ENCODE measurements around the gene RALGAPA2.
A peak's percentile ranks its signal among the peaks of the same experiment; 100 is the strongest.

RALGAPA2 gene

DNA sequence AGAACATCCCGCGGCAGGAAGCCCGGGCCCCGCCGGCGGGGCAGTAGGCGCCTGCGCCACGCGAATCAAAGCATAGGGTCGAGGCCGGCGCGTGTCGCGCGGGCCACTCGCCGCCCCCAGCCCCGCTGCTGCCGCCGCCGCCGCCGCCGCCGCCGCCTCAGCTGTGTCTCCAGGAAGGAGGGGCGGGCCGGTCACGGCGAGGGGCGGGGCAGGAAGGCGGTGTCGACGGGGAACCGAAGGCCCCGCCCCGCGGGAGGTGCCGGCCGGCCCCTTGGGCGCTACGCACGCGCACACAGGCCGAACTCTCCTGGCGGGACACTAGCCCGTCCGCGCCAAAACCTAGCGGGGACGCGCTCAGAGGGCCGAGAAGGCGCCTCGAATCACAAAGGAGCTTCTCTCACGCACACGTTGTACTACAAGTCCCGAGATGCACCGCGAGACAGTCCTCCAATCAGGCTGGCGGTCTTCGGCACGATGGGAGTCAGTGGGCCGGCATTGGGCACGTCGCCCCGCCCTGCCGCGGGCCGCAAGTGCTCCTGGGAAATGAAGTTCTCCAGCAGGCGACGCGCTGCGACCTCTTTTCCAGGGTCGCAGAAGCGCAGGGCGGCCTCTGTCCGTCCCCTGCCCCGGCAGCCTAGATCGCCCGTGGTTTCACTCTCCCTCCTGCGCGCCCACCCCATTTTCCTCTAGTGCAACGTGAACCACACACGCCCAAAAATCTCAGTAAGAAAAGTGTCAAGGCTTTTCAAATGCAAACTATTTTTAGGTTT, at the start of gene RALGAPA2:
RALGAPA2 (minus strand) TSS at position 171 of the 770 bp plus-strand sequence; CDS start at position 7, 164 bp downstream.
- DNase-seq, result peak; percentile 98

DNA sequence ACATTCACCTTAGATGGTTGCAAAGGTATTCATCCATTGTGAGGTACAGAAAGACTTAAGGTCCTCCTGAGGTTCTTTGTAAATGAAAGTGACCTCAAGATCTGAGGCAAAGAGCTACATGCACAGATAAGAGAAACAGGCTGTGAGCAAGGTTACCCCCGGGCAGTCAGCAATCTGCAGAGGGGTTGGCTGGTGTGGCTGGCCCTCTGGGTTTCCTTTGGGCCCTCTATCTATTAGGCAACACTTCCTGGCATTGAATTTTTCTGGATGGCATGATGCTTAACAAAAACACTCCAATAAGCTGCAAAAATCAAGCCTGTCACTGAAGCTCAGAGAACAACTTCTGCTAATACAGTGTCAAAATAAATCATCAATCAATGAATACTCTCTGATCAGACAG, 48.9 kb upstream of the RALGAPA2 start:
- DNase-seq, result no peak

DNA sequence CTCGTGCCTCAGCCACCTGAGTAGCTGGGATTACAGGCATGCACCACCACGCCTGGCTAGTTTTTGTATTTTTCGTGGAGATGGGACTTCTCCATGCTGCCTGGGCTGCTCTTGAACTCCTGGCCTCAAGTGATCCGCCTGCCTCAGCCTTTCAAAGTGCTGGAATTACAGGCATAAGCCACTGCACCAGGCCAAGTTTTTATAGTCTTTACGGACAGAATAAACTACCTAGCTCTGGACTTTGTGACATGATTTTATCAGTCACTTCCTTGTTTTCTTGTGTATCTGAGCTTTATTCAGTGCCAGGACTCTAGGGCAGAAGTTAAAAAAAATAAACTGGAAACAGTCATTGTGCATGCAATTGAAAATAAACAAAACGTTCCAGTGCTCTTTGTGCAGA, 46.7 kb upstream of the RALGAPA2 start:
- DNase-seq, result no peak

DNA sequence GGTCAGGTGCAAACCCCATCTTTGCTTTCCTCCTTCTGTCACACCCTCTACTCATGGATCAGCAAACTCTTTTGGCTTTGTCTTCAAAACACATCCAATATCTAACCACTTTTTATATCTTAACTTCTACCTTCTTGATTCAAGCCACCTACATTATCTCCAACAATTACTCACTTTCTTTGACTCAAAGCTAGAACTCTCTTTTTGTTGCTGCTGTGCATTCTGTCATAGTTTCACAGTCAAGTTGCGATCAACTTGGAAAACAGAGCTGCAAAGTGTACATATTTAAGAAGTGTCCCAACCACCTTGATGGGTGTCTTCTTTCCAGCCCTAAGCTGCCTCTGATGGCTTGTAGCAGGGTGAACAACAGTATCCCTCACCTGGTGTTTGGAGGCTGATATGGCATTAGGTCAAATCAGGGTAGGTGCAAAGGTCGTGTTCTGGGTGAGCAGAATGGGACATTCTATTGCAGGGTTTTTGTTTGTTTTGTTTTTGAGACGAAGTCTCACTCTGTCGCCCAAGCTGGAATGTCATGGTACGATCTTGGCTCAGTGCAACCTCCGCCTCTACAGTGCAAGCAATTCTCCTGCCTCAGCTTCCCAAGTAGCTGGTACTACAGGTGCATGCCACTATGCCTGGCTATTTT, 43.4 kb upstream of the RALGAPA2 start:
- DNase-seq, result no peak

DNA sequence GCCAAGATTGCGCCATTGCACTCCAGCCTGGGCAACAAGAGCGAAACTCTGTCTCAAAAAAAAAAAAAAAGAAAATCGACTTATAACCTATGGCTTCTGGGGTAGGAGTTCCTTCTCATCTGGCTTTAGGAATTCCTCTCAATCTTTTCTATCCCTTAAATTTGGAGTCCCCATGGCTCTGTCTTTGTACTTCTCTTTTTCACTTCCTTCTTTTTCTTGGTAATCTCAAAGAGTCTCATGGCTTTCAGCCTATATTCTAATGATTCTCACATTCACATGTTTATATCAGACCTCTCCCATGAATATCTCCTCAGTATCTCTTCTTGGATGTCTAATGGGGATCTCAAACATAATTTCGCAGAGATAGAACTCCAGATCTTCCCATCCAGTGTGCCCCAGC, 42.8 kb upstream of the RALGAPA2 start:
- no peak for DNase-seq

DNA sequence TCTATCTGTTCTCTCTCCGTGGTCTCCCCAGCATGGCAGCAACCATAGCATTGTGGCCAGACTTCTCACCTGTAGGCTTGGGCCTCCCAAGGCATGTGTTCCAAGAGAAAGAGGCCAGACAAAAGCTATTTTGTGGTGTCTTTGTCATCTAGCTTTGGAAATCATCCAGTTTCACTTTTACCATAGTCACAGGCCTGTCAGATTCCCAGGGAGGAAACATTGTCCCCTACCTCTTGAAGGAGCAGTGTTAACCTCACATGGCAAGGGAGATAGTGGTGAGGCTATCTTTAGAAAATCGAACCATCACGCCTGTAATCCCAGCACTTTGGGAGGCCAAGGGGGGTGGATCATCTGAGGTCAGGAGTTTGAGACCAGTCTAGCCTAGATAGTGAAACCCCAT, 42.3 kb upstream of the RALGAPA2 start:
- DNase-seq, result no peak

DNA sequence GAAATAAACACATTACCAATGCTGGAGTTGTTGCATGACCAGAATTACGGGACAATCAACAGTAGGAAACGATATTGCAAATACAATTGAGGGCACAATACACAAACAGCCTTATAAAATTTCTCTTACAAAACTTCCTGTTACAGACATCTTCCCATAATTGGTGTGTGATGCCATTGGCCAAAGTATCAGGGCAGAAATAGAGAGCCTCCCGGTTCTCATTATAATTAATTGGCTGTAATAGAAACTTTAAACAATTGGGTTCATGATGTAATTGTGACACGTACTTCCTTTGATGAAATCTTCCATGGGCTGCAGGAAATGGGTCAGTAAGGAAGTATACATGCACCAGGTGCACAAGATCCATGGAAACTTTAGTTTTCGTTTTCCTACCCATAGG, 40.3 kb upstream of the RALGAPA2 start:
- no peak for DNase-seq

DNA sequence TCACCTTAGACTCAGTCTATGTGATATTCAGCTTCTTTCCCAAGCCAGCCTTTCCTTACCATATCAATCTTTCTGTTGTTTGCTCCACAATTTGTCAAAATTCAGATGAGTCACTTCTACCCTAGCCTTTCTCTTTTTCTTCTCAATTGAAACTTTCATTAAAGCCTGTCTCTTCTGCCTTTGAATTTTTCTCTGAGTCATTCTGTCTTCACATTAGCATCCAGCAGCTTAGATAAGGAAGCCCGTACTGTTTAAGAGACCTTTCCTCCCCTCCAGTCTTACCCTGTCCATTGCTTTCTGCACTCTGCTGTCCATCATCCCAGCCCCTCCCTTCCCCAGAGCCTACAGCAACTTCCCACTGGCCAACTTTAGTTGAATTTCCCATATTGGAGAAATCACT, 34.9 kb upstream of the RALGAPA2 start:
- no peak for DNase-seq

DNA sequence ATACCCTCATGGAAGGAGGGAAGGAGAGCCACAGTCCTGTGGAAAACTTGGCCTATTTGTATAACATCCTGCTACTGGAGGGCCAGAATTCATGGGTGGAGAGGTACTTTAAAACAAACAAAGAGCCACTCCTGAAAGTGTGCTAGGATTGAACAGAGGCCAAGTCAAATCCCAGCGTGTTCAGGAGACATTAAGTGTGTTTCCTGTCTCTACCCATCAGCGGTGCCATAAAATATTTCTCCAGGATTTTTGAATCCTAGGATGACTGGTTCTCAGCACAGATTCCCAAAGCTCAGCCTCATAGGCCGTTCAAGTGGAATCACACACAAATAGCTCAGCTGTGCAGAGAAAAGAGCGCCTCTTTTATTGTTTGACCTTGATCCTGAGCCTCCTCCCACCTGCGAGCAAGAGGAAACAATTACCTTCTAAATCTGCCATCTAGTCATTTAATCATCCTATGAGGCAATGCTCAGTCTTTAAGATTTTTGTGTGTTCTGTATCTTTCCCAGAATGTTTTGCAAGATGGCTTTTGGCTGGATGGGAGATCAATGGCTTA, 31.8 kb upstream of the RALGAPA2 start:
- DNase-seq, result peak; percentile 92

DNA sequence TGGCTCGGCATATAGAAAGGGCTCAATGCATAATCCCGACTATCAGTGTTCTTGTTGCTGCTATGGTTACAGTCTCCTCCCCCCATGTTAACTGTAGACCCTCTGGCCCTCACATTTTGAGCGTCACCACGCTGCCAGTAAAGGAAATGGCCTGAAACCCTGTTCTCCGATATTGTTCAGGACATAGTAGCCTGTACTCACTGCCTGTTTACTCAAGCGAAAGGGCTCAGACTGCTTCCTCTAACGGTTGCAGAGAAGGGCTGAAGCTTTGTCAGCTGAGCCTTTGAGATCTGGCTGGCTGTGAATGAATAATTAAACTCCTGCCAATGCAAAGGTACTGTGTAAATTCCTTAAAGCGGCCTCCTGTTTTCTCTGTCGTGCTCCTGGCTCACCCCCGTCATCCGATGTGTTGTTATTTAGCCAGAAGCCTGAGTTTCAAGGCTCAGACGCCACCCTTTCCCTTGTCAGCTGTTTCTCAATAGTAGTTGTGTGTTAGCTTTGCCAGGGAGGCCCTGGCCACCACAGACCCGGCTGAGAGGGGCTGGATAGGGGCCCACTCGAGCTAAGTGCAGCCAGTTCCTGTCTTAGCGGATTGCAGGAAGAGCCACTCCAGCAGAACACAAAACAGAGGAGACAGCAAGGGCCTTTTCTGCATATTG, 31.2 kb upstream of the RALGAPA2 start:
- peak; percentile 92 for DNase-seq

DNA sequence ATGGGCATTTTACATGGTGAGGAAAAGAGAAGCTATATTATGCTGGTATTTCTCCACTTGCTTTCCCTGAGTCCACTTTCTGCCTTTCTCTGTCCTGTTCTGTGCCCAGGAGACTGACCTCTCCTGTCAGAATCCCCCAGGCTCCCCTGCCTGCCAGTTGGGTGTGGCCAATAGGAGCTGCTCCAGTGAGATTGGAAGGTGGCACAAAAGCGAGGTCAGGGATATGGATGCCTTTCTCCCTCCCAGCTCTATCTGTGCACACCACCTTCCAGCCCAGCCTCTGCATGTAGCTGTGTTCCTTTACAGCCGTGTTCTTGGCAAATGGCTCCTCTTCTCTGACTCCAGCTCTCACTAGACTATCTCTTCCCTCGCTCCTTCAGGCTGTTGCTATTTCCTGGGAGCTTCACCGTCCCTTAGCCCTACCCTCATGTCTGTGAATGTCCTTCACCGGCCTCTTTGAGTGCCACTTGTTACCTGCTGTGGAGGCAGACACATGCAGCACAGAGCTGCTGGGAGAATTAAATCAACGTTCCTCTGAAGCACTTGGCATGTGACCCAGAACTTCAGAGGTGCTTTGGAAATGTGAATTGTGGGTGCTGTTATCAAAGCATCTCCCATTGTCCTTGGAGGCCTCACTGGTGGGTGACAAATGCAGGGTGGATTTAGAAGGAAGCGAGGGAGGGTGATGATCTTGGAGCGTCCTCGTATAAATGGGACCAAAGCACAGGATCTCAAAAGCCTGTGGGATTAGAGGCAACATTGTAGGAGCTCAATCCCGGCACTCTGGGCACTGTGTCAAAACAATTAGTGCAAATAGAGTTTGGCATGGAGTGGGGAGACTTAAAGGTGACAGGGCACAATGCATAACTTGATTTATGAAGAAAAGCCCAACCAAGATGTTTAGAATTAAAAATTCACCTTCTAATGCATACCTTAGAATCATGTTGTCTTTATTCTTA, 28.9 kb upstream of the RALGAPA2 start:
- peak; percentile 37 for DNase-seq

DNA sequence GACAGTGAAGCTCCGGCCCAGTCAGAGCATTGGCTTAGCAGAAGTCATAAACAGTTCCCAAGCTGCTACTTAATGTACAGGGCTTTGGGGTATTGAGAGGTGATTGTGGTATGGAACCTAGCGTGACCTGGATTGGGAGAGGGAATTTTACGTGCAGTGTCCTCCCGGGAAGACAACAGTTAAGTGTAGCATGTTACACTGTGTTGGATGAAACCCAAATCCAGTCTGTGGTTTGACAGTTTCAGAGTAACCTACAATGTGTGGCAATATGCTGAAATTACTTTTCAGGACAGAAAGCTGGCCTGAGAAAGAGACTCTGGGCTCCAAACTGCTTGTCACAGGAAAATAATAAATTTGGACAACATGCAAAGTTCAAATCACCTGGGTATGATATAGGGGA, 28.1 kb upstream of the RALGAPA2 start:
- no peak for DNase-seq

DNA sequence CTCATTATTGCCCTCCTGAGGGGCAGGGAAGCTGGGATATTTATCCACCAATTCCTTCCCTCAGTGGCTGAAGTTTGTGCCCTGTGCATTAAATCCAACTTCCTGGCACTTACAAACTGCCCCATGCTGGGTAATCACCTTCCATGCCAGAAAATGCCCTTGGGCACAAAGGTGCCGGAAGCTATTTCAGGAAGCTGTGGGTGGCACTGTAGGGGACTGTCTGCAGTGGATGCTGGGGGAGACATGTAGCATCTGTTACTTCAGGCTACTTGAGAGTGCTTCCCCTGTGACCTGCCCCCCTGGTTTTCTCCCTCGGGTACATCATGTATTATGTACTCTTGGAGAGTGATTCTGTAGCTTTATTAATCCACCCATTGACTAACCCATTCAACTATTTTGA, 24.7 kb upstream of the RALGAPA2 start:
- no peak for DNase-seq

DNA sequence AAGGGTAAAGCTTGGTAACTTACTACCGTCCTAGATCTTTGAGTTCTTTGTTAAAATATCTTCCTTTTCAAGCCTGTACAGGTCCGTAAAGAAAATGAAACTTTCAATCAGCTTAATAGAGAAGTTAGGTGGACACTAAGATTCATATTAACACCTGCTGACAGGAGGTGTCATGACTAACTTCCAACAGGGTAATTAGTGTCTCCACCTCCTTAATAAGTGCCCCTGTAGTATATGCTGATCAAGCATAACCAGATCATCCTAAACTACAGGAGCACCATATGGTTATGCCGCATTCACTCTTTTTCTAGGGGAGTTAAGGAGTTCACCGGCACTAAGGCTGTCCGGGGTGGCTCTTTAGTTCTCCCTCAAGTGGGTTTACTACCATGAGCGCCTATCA, 23.9 kb upstream of the RALGAPA2 start:
- no peak for DNase-seq

DNA sequence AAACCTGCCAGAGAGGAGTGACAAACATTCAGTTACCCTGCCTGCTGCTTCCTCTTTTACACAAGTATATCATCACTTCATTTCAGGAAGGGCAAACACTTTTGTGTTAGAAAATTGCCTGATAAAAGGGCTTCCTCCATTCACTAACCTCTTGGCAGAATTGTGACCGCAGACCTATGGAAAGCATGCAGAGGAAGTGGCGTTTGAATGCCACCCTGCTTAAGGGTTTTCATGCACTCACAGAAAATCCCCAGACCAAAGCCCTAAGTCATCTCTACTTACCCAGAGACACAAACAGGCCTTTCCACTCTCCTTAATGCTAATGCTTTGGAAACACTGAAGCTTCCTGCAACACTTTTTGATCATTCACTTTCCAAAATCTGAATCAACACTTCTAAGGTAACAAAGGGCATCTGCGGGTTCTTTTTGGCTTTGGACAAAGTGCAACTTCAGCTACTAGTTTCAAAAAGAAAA, 22.1 kb upstream of the RALGAPA2 start:
- no peak for DNase-seq

DNA sequence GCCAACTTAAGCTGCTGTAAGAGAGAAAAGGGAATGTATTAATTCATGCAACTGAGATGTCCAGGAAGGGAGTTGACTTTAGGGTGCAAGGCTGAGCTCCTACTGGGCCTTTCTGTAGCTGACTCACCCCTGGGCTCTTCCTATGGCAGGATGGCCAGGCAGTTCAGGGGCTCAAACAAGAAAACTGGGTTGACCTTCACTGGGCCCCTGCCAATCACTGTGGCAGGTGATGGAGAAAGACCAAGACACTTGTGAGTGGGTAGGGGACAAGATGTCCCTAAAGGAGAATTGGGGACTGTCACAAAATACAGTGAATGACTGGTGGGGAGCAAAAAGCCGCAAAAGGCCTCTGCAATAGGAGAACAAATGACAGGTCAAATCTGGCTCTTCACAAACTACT, 21.5 kb upstream of the RALGAPA2 start:
- DNase-seq, result no peak

DNA sequence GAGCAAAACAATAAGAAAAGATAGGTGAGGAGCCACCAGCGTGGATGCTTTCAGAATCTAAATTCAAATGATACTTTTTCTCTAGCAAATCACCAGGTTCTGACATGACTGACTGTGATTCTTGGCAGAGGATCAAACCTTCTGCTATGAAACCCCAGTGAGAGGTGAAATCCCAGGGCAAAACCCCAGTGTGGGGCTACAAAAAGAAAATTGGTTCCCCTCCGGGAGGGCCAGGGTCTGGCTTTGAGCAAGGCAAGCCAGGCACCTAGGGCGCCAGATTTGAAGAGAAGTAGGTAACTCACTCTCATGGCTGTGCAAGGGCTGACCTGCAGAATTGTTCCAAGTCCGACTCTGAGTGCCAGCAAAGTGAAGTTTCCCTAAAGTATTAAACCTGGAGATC, 20.2 kb upstream of the RALGAPA2 start:
- no peak for DNase-seq

DNA sequence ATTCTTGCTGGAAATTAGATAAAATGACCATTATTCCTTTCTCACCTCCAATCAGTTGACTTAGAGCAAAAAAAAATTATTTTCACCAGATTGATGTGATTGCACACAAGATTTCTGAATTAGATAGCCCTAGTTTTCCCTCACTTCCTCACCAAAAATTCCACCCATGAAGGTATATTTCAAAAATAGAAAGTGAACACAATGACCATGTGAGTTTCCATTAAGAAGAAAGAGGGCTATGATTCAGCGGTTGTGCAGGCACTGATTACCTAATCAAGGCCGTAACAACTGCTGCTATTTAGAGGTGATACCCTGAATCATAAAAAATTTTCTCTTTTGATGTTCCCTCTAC, 19.5 kb upstream of the RALGAPA2 start:
- no peak for DNase-seq

DNA sequence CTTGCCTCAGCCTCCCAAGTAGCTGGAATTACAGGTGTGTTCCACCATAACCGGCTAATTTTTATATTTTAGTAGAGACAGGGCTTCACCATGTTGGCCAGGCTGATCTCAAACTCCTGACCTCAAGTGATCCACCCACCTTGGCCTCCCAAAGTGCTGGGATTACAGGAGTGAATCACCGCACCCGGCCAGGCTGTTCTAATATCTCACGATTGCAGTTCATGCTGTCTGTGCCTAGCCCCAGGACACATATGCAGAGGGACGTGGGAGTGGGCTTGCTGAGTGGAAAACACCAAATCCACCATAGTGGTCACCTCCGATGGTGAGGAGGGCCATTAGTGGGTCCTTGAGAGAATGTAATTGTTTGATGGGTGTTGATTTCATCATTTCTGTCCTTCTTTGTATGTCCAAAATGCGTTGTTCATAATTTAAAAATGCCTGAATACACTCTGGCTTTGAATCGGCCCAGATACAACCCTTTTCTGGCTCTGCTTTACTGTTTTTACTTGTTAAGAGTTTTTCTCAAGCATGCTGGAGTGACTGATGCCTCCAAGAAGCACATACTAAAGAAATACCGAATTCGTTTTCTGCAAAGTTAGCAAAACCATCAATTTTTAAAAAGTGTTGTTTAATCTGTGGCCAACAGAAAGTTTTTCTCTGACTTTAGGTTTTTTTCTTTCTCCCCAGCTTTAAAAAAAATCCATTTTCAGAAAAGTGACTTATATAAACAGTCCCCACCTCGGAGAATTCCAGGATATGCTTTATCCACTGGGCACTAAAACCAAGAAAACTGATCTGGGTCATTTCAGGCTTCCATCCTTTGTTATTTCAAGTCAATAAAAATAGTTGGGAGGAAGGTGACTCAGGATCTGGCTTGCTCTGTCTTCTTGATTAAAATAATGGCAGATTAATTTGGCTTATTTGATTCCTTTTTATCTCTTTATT, 18.8 kb upstream of the RALGAPA2 start:
- DNase-seq, result no peak

DNA sequence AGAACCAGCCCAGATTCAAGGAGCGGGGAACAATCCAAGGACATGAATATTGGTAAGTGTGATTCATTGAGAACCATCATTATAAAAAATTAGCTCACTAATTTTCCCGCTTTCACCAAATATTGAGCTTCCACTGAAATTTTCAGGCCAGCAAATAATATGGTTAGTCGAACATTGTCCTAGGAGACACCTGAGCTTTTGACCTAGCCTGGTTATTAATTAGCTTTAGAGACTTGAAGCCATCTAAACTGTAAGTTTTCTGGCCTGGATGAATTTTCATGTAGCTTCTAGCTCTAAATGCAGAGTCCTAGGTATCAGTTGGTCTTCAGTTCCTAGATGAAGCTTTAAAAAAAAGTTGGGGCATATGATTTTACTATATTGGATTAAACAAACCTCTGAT, 17.1 kb upstream of the RALGAPA2 start:
- no peak for DNase-seq

DNA sequence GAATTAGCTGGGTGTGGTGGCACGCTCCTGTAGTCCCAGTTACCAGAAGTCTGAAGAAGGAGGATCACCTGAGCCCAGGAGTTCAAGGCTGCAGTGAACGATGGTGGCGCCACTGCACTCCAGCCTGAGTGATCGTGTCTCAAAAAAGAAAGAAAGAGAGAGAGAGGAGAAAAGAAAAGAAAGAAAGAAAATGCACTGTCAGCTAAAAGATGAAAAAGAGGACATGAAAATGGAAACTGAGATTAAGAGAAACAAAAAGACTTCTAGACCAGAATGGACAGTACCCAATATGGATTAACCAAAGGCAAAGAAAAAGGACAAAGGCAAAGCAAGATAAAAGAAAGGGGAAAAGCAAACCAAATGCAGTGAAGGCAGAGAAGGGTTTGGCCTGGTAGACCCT, 9.0 kb upstream of the RALGAPA2 start:
- no peak for DNase-seq

Measured in NCI-H2029 (cell line).